GM18502 (cell line): Measurements from ENCODE around the gene EIPR1.
"Not testable (repeated sequence)": the region's sequence is repeated elsewhere in the genome, so short reads cannot be mapped to it uniquely, and the experiment has no call there.

Experiments
- ATAC-seq: cut with Tn5 transposase; IDR thresholded peaks from one replicate; pipeline ENCODE4 v1.9.1; 2021; ENCODE audit warnings: mild to moderate bottlenecking; ENCODE audit not compliant: unreplicated experiment, poor library complexity

Gene EIPR1

GRCh38 chr2:3365219-3365618, 12.4 kb downstream of the EIPR1 start:
- ATAC-seq = no peak

GRCh38 chr2:3361518-3362389, 15.9 kb downstream of the EIPR1 start:
- no peak for ATAC-seq

- no peak for ATAC-seq
Observed at GRCh38 chr2:3357926-3358325, 19.7 kb downstream of the EIPR1 start.

- not testable (repeated sequence) for ATAC-seq
Observed at GRCh38 chr2:3357446-3357845, 20.2 kb downstream of the EIPR1 start.

GRCh38 chr2:3356799-3357198, 20.8 kb downstream of the EIPR1 start:
- ATAC-seq = no peak

GRCh38 chr2:3355951-3356569, 21.6 kb downstream of the EIPR1 start:
- ATAC-seq = no peak

- no peak for ATAC-seq
Observed at GRCh38 chr2:3354986-3355385, 22.6 kb downstream of the EIPR1 start.

- no peak for ATAC-seq
Observed at GRCh38 chr2:3349211-3349693, 28.4 kb downstream of the EIPR1 start.

- ATAC-seq = no peak
Observed at GRCh38 chr2:3348767-3349166, 28.9 kb downstream of the EIPR1 start.

GRCh38 chr2:3345621-3346020, 32.0 kb downstream of the EIPR1 start:
- ATAC-seq = no peak

- no peak for ATAC-seq
Observed at GRCh38 chr2:3344897-3345296, 32.7 kb downstream of the EIPR1 start.

GRCh38 chr2:3343012-3343411, 34.6 kb downstream of the EIPR1 start:
- ATAC-seq = no peak

- ATAC-seq = no peak
Observed at GRCh38 chr2:3342324-3342723, 35.3 kb downstream of the EIPR1 start.

- ATAC-seq = no peak
Observed at GRCh38 chr2:3341336-3341735, 36.3 kb downstream of the EIPR1 start.

GRCh38 chr2:3340144-3340543, 37.5 kb downstream of the EIPR1 start:
- ATAC-seq = no peak

GRCh38 chr2:3338340-3338739, 39.3 kb downstream of the EIPR1 start:
- ATAC-seq = no peak

GRCh38 chr2:3336844-3337243, 40.8 kb downstream of the EIPR1 start:
- ATAC-seq = no peak

- no peak for ATAC-seq
Observed at GRCh38 chr2:3334392-3335345, 42.9 kb downstream of the EIPR1 start.

- ATAC-seq = no peak
Observed at GRCh38 chr2:3332133-3332532, 45.5 kb downstream of the EIPR1 start.

GRCh38 chr2:3329491-3329890, 48.1 kb downstream of the EIPR1 start:
- ATAC-seq = no peak

GRCh38 chr2:3326871-3327270, 50.7 kb downstream of the EIPR1 start:
- no peak for ATAC-seq
